C4-2B (cell line): ENCODE results near the gene SPATA21.

ENCODE experiments used
- CTCF ChIP-seq: fragments of 450-650 bp; conservative IDR thresholded peaks from 2 replicates; pipeline ENCODE4 v1.5.1; 2017; ENCODE audit warnings: mild to moderate bottlenecking
- ZFX ChIP-seq: fragments of 450-650 bp; IDR thresholded peaks from 2 replicates; pipeline ENCODE4 v1.6.1; 2017

GRCh38 chr1:16434501-16434900 lies 2.7 kb downstream of the SPATA21 start:
- TF ChIP-seq CTCF (no peak), ZFX (no peak)
